A673 (cell line): ENCODE data around the gene ESPNL. TPM values are rescaled to one million over a fixed set of nuclear protein-coding genes. Genes with fewer than 3 reads are reported as not detected.

Experiments
- Bru-seq: library from RNA; stranded (reverse); fragments of 400-500 nt; gene quantifications from one replicate; lab custom pipeline; 2021; lab: Mats Ljungman, UMichigan
- BruChase-seq, 2 experiments: library from RNA; stranded (reverse); fragments of 400-500 nt; gene quantifications; one replicate each; lab custom pipeline; 2021; lab: Mats Ljungman, UMichigan
- BruUV-seq: library from RNA; stranded (reverse); fragments of 400-500 nt; replicated peaks from 2 replicates; lab custom pipeline; 2021; lab: Mats Ljungman, UMichigan
- CTCF ChIA-PET: fragments of 300-600 bp; sonication (Branson Sonifier 250); formaldehyde crosslinking; loops from one replicate; lab custom pipeline; 2022; ENCODE audit warnings: antibody characterized with exemption; lab: Charles Lee
- POLR2A ChIA-PET: fragments of 300-600 bp; sonication (Branson Sonifier 250); formaldehyde crosslinking; loops from one replicate; lab custom pipeline; 2022; ENCODE audit warnings: antibody characterized with exemption; ENCODE audit not compliant: low non-redundant PET; lab: Charles Lee
- DNase-seq: peaks from one replicate; pipeline ENCODE4 v3.0.0-alpha.2; 2015; ENCODE audit warnings: low spot score
- H3K27ac ChIP-seq: fragments of 200-600 bp; sonication (generic); 2 replicates; pipeline ENCODE4 v1.5.1; 2016; ENCODE audit warnings: mixed run types, low read depth, mild to moderate bottlenecking, mixed read lengths, antibody characterized with exemption, low read length; ENCODE audit not compliant: poor library complexity, severe bottlenecking
- H3K27me3 ChIP-seq: fragments of 200-600 bp; sonication (generic); replicated peaks from 2 replicates; pipeline ENCODE4 v1.6.1; 2017; ENCODE audit warnings: mixed run types, low read depth, mild to moderate bottlenecking, mixed read lengths, antibody characterized with exemption, low read length; ENCODE audit not compliant: insufficient read depth, poor library complexity
- H3K36me3 ChIP-seq: fragments of 200-600 bp; sonication (generic); 2 replicates; pipeline ENCODE4 v1.6.1; 2016; ENCODE audit warnings: mixed run types, mild to moderate bottlenecking, mixed read lengths, antibody characterized with exemption, low read length; ENCODE audit not compliant: insufficient read depth, poor library complexity, severe bottlenecking
- H3K4me1 ChIP-seq: fragments of 200-600 bp; sonication (generic); 2 replicates; pipeline ENCODE4 v1.6.1; 2017; ENCODE audit warnings: mixed run types, mild to moderate bottlenecking, mixed read lengths, antibody characterized with exemption, low read length; ENCODE audit not compliant: insufficient read depth, poor library complexity, severe bottlenecking
- H3K4me3 ChIP-seq: fragments of 200-600 bp; sonication (generic); 2 replicates; pipeline ENCODE4 v1.5.1; 2016; ENCODE audit warnings: low read depth, mixed run types, mild to moderate bottlenecking, mixed read lengths, low read length; ENCODE audit not compliant: poor library complexity, severe bottlenecking
- H3K9me3 ChIP-seq: fragments of 200-600 bp; sonication (generic); 2 replicates; pipeline ENCODE4 v1.6.1; 2016; ENCODE audit warnings: mixed run types, low read depth, mild to moderate bottlenecking, mixed read lengths, antibody characterized with exemption, low read length; ENCODE audit not compliant: poor library complexity, severe bottlenecking
- EZH2 ChIP-seq: fragments of 200-600 bp; sonication (generic); IDR thresholded peaks from 2 replicates; pipeline ENCODE4 v1.6.1; 2017; ENCODE audit warnings: borderline replicate concordance, low read depth, mild to moderate bottlenecking, mixed read lengths, antibody characterized with exemption, low read length; ENCODE audit not compliant: poor library complexity, severe bottlenecking
- intact Hi-C: fragments of 100-400 bp; cut with micrococcal nuclease; formaldehyde crosslinking; loops from one replicate; pipeline ENCODE4 v1.10.0; 2022; ENCODE audit not compliant: unreplicated experiment
- long read RNA-seq: library from polyadenylated mRNA; stranded (forward); transcript quantifications from one replicate; pipeline ENCODE4 v2.0.0, GENCODE V29; 2022
- total RNA-seq: library from RNA; stranded (reverse); gene quantifications from 2 replicates; pipeline ENCODE4 v1.2.3, GENCODE V29; 2021
- TF ChIP-seq, protein P1 (sequence below): fragments of 300-800, 200-600 bp; sonication (generic); conservative IDR thresholded peaks from 2 replicates; pipeline ENCODE4 v1.5.1; 2017; ENCODE audit warnings: low read depth, mild to moderate bottlenecking, antibody characterized with exemption, low read length, moderate library complexity, mixed read lengths

The ESPNL gene, protein sequence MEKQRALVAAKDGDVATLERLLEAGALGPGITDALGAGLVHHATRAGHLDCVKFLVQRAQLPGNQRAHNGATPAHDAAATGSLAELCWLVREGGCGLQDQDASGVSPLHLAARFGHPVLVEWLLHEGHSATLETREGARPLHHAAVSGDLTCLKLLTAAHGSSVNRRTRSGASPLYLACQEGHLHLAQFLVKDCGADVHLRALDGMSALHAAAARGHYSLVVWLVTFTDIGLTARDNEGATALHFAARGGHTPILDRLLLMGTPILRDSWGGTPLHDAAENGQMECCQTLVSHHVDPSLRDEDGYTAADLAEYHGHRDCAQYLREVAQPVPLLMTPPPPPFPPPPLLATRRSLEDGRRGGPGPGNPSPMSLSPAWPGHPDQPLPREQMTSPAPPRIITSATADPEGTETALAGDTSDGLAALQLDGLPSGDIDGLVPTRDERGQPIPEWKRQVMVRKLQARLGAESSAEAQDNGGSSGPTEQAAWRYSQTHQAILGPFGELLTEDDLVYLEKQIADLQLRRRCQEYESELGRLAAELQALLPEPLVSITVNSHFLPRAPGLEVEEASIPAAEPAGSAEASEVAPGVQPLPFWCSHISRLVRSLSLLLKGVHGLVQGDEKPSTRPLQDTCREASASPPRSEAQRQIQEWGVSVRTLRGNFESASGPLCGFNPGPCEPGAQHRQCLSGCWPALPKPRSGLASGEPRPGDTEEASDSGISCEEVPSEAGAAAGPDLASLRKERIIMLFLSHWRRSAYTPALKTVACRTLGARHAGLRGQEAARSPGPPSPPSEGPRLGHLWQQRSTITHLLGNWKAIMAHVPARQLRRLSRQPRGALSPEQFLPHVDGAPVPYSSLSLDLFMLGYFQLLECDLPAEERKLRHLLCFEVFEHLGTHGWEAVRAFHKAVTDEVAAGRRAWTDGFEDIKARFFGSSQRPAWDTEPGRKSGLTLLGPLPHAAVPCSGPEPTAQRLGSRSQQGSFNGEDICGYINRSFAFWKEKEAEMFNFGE
- total RNA-seq (0.30 and 0.72 TPM in 2 replicates), Bru-seq, nascent RNA (percentile 15 among the genes with signal in this experiment), BruChase-seq, experiment 1, labeled RNA remaining after a 2-hour chase (percentile 22 among the genes with signal in this experiment), BruChase-seq, experiment 2, labeled RNA remaining after a 6-hour chase (percentile 30 among the genes with signal in this experiment)
- long read RNA-seq, result 0 reads

DNA sequence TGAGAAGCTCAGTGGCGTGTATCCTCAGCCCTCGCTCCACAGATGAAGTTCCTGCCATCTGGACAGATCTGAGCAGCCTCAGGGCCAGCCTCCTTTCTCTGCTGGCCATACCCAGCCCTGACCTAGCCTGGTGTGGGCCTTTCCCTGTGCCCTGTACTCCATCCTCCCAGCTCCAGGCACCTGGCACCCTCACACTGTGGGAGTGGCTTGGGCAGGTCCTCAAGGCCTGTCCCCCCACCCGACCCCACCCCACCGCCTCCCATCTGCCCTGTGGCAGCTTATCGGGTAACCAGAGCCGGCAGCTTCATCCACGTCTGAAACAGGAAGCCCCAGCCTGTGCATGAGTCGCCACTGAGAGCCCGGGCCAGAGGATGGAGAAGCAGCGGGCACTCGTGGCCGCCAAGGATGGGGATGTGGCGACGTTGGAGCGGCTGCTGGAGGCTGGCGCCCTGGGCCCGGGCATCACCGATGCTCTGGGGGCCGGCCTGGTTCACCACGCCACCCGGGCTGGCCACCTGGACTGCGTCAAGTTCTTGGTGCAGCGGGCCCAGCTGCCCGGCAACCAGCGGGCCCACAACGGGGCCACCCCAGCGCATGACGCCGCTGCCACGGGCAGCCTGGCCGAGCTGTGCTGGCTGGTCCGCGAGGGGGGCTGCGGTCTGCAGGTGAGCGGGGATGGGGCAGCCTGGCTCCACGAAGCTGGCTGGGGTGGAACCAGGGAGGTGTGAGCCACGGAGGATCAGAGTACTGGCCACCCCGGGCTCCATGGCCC is at the start of gene ESPNL:
TSS of gene ESPNL (plus strand) at position 292 of the 772 bp plus-strand sequence. CDS start at position 372, 80 bp downstream.
- no peak for DNase-seq
- POLR2A ChIA-PET, result no interaction called here

DNA sequence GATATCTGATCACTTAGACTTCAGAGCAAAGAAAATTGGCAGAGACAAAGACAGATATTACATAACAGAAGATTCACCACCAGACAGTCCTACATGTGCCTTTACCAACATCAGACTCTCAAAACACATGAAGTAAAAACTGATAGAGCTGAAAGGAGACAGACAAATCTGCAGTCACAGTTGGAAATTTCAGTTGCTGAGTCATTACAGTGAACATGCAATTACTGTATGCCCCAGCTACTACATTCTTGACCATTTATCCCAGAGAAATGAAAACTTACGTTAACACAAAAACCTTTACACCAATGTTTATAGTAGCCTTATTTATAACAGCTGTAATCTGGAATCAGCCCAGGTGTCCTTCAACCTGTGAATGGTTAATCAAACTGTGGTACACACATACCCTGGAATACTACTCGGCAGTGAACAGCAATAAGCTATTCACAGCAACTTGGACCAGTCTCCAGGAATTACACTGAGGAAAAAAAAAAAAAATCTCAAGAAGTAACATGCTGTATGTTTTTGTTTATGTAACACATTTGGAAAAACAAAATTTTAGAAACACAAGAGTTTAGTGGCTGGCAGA is 46.9 kb upstream of the ESPNL start:
- TF ChIP-seq, protein P1, sequence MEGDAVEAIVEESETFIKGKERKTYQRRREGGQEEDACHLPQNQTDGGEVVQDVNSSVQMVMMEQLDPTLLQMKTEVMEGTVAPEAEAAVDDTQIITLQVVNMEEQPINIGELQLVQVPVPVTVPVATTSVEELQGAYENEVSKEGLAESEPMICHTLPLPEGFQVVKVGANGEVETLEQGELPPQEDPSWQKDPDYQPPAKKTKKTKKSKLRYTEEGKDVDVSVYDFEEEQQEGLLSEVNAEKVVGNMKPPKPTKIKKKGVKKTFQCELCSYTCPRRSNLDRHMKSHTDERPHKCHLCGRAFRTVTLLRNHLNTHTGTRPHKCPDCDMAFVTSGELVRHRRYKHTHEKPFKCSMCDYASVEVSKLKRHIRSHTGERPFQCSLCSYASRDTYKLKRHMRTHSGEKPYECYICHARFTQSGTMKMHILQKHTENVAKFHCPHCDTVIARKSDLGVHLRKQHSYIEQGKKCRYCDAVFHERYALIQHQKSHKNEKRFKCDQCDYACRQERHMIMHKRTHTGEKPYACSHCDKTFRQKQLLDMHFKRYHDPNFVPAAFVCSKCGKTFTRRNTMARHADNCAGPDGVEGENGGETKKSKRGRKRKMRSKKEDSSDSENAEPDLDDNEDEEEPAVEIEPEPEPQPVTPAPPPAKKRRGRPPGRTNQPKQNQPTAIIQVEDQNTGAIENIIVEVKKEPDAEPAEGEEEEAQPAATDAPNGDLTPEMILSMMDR, result no peak
- TF ChIP-seq EZH2, result no peak
- Histone ChIP-seq H3K4me3 (no peak overlapping the region), H3K9me3 (no peaks in the 10 kb centered on the region), H3K4me1 (no peaks in the 10 kb centered on the region), H3K36me3 (no peaks in the 10 kb centered on the region), H3K27ac (no peak overlapping the region), H3K27me3 (no peaks in the 10 kb centered on the region)
- CTCF ChIA-PET, result no interaction called here
- no TSS peak for BruUV-seq
- DNase-seq, result no peak
- intact Hi-C loops, result no loop called here
- POLR2A ChIA-PET, result no interaction called here

More for the DNA sequence above, at the start of gene ESPNL:
- no peak for TF ChIP-seq EZH2
- TF ChIP-seq, protein P1, result no peak
- CTCF ChIA-PET, result no interaction called here
- peaks cover 19% of the 10 kb centered on the region for H3K4me1 ChIP-seq
- no TSS peak for BruUV-seq
- no peaks in the 10 kb centered on the region for H3K9me3 ChIP-seq
- intact Hi-C loops, result no loop called here
- H3K27me3 ChIP-seq, result no peaks in the 10 kb centered on the region
- H3K27ac ChIP-seq, result peak within 1 kb of the TSS; percentile 76
- no peak within 1 kb of the TSS for H3K4me3 ChIP-seq
- H3K36me3 ChIP-seq, result peaks cover 3% of the 10 kb centered on the region
